Motor neuron (in vitro differentiated cells): Measurements from ENCODE around the gene TSPAN7. TPM values are rescaled to one million over a fixed set of nuclear protein-coding genes. Genes with fewer than 3 reads are reported as not detected.

Source experiments
- ATAC-seq, 8 experiments: fragments of 200-7000 bp; cut with Tn5 transposase; replicated peaks in 6 of 8; 2 replicates each; pipeline ENCODE4 v1.8.0; 2021; ENCODE audit warnings: mild to moderate bottlenecking in 8 of 8, moderate library complexity in 8 of 8
- H3K27ac ChIP-seq, 2 donors: fragments of 250-450 bp; sonication (Bioruptor Pico); 2 replicates each; pipeline ENCODE4 v1.9.0; 2021; ENCODE audit warnings: antibody characterized with exemption in 2 of 2, mild to moderate bottlenecking in 2 of 2, moderate library complexity in 1 of 2
- H3K4me1 ChIP-seq, 2 donors: fragments of 250-450 bp; sonication (Bioruptor Pico); replicated peaks in 1 of 2; 2 replicates each; pipeline ENCODE4 v1.6.1; 2021; ENCODE audit warnings: antibody characterized with exemption in 2 of 2, mild to moderate bottlenecking in 2 of 2, moderate library complexity in 1 of 2
- H3K4me3 ChIP-seq, 5 donors: fragments of 250-450 bp; sonication (Bioruptor Pico); 2 replicates each; pipeline ENCODE4 v1.9.0; 2021; ENCODE audit warnings: antibody characterized with exemption in 5 of 5, mild to moderate bottlenecking in 5 of 5, moderate library complexity in 4 of 5
- WGBS, 10 experiments: fragments of 450-650 bp; shearing (Covaris generic); methylation state at CpG; one replicate each; pipeline ENCODE4 v1.0.0; 2022; 5-methylcytosine and 5-hydroxymethylcytosine counted together
- in situ Hi-C, 9 experiments: fragments of 400-800 bp; cut with MboI; loops; one replicate each; pipeline ENCODE4 v1.15.0; 2021; ENCODE audit warnings: low sequenced_read_pairs in 9 of 9, low pct_unique_long_range_greater_than_20kb in 2 of 9; ENCODE audit not compliant: unreplicated experiment in 9 of 9
- total RNA-seq, 8 experiments: library from RNA; unstranded; fragments of 300-600 nt; gene quantifications; 2 replicates each; pipeline versions ENCODE4 v1.2.3 to v1.2.4, GENCODE V29; 2022

Gene TSPAN7
- total RNA-seq, 8 experiments from 2014 or later: 3.9 to 88.2 (median 60.8) TPM

DNA sequence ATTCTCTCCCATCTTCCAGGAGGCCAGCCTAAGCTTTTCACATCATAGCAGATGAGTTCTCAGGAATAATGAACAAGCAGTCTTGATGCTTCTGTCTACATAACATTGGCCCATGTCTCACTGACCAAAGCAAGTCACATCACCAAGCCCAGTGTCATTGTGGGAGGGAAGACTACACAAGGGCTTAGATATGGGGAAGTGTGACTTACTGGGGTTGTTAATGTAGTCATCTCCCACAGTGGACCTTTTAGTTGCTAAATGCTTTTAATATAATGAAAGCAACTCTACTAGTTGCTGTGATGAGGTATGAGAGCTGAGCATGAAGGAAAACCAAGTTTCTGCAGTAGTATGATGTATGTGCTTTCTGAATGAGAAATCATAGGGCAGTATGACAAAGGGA lies 40.5 kb downstream of the TSPAN7 start:
- no peak for ATAC-seq
- Histone ChIP-seq H3K27ac (no peak overlapping the region), H3K4me1 (no peaks in the 10 kb centered on the region), H3K4me3 (no peak overlapping the region)
- in situ Hi-C loops: no loop called here

DNA sequence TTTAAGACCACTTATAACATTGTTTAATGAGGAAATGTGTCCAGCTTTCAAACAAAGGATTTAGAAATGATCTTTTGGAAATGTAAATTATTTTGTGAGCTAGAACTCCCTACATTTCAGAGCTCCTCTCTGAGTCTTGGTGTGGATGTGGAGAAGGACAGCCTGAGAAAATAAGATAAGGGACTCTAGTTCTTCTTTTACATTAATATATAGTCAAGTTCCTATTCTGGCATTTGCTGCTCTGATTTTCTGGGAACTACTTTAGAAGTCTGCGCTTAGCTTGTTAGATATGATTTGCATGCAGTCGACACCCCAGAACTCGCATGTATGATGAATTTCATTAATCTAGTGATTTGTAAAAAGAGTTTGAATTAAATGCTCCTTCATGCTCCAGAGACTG lies 45.5 kb downstream of the TSPAN7 start:
- in situ Hi-C loops: no loop called here
- H3K27ac ChIP-seq: no peak overlapping the region
- H3K4me3 ChIP-seq: no peak overlapping the region
- peaks cover 0 to 3% of the 10 kb centered on the region in 2 donors for H3K4me1 ChIP-seq
- ATAC-seq: no peak
- 20 to 100% (median 67%) methylated on average over 1 to 3 of the region's 3 CpGs; no CpG with 5 or more reads in 5 of the 10 experiments for WGBS, 10 experiments

DNA sequence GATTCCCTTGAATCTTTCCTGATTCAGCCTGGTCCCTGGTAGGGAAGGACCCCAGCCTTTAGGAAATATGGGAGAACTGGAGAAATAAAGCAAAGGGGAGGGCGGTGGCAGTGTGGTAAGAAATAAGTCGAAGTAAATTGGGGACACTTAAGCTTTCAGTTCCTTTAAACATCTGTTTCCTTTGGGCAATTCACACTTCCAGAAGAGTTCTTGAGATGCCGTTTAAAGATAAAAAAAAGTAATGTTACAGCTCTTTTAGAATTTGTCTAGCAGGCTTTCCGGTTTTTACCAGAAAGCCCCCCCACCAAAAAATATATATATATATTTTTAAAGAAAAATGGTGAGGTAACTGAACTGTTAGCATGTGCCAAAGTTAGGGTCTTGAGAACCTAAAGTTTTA lies 46.6 kb downstream of the TSPAN7 start:
- 0 to 100% (median 36%) methylated on average over 1 to 4 of the region's 4 CpGs; no CpG with 5 or more reads in 2 of the 10 experiments for WGBS, 10 experiments
- ATAC-seq: no peak
- Histone ChIP-seq H3K4me3 (no peak overlapping the region), H3K27ac (no peak overlapping the region), H3K4me1 (peaks cover 0 to 3% of the 10 kb centered on the region in 2 donors)
- in situ Hi-C loops: no loop called here

DNA sequence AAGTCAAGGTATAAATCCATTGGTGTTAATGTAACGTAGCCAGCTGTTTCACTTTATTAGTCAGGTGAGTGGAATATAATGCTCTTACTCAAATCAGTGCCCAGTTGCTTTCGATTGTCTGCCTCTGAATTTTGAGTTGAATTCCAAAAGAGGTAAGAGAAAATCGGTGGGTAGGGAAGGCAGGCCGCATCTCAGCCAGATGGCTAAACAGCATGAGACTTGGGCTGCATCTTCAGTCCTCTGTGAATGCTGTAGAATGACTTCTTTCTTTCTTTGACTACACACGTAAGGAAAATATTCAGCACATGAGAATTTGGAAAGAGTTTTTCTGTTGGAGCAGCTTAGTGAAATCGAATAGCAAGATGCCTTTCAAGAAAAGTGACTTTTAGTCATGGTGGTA lies 49.5 kb downstream of the TSPAN7 start:
- 24 to 60% (median 46%) methylated on average over 1 to 5 of the region's 6 CpGs; no CpG with 5 or more reads in 4 of the 10 experiments for WGBS, 10 experiments

DNA sequence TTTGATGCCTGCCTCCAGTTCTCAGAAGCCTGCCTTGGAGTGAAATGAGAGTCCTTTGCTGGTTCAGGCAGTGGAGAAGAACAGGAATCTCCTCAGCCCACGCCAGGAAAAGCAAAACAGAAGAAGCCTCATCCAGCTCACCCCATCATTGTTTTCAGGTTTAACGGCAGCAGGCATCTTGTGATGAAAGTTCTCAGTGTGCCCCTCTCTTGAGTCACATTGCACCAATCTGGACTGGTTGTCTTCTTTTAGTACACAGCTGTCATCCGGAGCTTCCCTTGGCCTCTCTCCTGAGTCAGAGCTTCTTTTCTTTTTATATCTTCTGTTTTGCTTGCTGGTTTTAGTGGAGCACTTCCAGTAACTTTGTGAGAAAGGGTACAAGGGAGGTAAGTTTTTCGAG lies 50.9 kb downstream of the TSPAN7 start:
- in situ Hi-C loops: no loop called here
- no peak for ATAC-seq
- Histone ChIP-seq H3K4me1 (peaks cover 0 to 3% of the 10 kb centered on the region in 2 donors), H3K27ac (no peak overlapping the region), H3K4me3 (no peak overlapping the region)
- 43 to 100% (median 75%) methylated on average over 1 to 2 of the region's 4 CpGs; no CpG with 5 or more reads in 5 of the 10 experiments for WGBS, 10 experiments

More for the DNA sequence above, 49.5 kb downstream of the TSPAN7 start:
- peak in 1 of 8 experiments; percentile 16 for ATAC-seq
- in situ Hi-C loops: no loop called here
- H3K4me1 ChIP-seq: peaks cover 0 to 3% of the 10 kb centered on the region in 2 donors
- no peak overlapping the region for H3K27ac ChIP-seq
- no peak overlapping the region for H3K4me3 ChIP-seq

DNA sequence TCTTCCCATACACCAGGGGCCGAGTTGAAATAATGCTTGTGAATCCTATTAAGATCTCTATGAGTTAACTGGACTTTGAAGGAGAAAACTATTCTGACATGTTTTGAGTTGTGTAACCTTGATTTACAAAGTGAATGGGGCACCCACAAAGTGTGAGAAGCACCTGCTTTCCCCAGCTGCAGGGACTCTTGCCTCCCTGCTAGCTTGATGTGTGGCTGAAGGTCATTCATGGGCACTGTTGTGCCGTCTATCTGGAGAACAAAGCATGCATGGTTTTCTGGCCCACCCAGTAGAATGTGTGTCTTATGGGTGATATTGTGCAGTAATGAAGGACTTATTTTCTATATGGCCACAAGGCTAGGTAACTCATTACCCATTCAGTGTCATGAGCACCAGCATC lies 53.1 kb downstream of the TSPAN7 start:
- ATAC-seq: no peak
- in situ Hi-C loops: no loop called here
- H3K4me3 ChIP-seq: no peak overlapping the region
- H3K4me1 ChIP-seq: no peaks in the 10 kb centered on the region
- 44 to 100% methylated on average over 1 to 2 of the region's 2 CpGs; no CpG with 5 or more reads in 8 of the 10 experiments for WGBS, 10 experiments
- no peak overlapping the region for H3K27ac ChIP-seq

DNA sequence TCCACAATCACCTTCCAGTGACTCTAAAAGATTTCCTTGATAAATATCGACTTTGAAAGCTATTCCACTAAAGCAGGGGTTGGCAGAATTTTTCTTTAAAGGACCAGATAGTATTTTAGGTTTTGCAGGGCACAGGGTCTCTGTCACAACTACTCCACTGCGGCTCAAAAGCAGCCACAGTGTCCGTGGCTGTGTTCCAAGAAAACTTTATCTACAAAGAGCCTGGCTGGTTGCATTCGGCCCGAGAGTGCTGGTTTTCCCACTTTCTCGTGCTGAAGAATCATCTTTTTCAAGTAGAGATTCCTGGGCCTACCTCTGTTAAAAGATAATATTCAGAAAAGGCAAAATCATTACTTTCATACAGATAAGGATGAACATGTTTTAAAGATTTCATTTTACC lies 55.6 kb downstream of the TSPAN7 start:
- ATAC-seq: no peak
- no peaks in the 10 kb centered on the region for H3K4me1 ChIP-seq
- no peak overlapping the region for H3K4me3 ChIP-seq
- WGBS, 10 experiments: 0 to 92% (median 56%) methylated on average over 1 to 6 of the region's 6 CpGs; no CpG with 5 or more reads in 5 of the 10 experiments
- H3K27ac ChIP-seq: no peak overlapping the region
- in situ Hi-C loops: no loop called here

DNA sequence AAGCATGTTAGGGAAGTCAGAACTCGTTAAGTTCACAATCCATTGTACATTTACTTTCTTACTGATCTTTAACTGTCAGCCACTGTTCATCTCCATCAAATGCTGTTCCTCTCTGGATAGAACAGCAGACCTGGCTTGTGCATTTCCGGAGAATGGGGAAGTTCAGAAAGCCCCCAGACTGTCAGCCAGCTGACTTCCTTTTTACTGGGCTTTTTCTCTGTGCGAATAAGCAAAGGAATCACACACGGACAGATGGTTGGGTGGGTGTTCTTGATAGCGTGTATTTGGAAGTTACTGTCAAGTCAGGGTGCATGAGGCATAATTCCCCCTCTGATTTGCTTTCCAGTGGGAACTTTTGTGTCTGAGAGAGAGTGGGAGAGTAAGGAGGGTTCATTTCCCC lies 56.8 kb downstream of the TSPAN7 start:
- no peak for ATAC-seq
- WGBS, 10 experiments: 0 to 89% (median 29%) methylated on average over 1 to 5 of the region's 5 CpGs; no CpG with 5 or more reads in 5 of the 10 experiments
- in situ Hi-C loops: no loop called here
- no peaks in the 10 kb centered on the region for H3K4me1 ChIP-seq
- H3K4me3 ChIP-seq: no peak overlapping the region
- no peak overlapping the region for H3K27ac ChIP-seq

DNA sequence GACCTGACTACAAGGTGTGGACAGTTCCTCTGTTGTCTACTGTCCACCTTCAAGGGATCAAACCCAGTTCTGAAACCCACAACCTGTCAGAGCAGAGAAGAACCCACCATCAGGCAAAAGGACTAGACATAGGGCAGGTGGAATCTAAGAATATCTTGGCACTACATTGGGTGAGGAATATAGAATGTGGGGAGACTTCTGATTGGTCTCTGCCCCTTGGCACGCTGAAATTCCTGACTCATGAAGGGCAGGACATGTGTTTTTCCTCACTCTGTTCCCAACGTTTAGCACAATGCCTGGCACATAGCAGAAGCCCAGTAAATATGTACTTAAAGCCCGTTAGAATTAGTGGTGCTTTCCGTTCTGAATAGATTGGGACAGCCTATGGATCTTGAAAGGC lies 59.3 kb downstream of the TSPAN7 start:
- 0 to 49% (median 42%) methylated on average over 2 to 4 of the region's 4 CpGs; no CpG with 5 or more reads in 7 of the 10 experiments for WGBS, 10 experiments

DNA sequence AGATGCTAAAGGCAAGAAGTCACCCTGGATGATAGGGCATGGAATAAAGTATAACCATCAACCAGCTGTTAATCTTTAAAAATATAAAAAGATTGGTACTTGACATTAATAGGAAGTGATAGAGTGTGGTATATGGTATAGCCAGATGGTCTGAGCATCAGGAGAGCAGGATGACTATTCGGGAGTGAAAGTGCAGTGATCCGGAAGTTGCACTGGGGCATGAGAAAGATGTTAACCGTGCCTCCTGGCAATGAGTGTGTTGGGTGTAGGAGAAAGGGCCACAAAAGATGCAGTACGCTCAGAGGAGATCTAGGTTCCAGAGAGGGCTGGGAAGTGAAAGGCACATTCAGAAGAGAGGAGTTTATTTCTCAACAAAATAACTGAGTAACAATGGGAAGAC lies 65.0 kb downstream of the TSPAN7 start:
- ATAC-seq: no peak
- Histone ChIP-seq H3K4me1 (no peaks in the 10 kb centered on the region), H3K27ac (no peak overlapping the region), H3K4me3 (no peak overlapping the region)
- in situ Hi-C loops: loop anchor here in 4 of 9 experiments (25.0 kb wide), 2 partner anchors 164 to 289 kb away; partner anchors contain the start of gene RPGR (in 2 of the 4)
- WGBS, 10 experiments: 0 to 74% (median 39%) methylated on average over 1 to 4 of the region's 4 CpGs; no CpG with 5 or more reads in 5 of the 10 experiments

More for the DNA sequence above, 59.3 kb downstream of the TSPAN7 start:
- in situ Hi-C loops: no loop called here
- no peak for ATAC-seq
- no peaks in the 10 kb centered on the region for H3K4me1 ChIP-seq
- H3K27ac ChIP-seq: no peak overlapping the region
- no peak overlapping the region for H3K4me3 ChIP-seq

DNA sequence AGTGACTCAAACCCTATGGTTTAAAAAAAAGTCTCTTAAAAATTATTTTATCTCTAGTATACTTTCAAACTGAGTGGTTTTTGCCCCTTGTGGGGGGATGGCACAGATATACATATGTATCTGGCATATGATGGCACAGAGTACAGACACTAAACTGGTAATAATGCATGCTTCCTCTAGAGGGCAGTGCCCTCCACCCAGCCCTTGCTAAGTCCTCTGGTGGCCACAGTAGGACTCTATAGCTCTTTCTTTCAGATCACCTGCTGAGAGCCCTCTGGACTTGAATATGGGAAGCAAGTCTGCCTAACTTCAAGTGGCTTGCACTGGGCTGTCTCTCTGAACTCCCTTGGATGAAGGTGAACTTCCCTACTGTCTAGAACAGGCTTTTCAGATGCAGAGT lies 66.3 kb downstream of the TSPAN7 start:
- in situ Hi-C loops: loop anchor here in 4 of 9 experiments (25.0 kb wide), 2 partner anchors 165 to 290 kb away; partner anchors contain the start of gene RPGR (in 2 of the 4)
- peak in 3 of 8 experiments; percentile 71 to 78 (median 76) for ATAC-seq
- H3K4me3 ChIP-seq: no peak overlapping the region
- H3K27ac ChIP-seq: no peak overlapping the region
- H3K4me1 ChIP-seq: no peaks in the 10 kb centered on the region

DNA sequence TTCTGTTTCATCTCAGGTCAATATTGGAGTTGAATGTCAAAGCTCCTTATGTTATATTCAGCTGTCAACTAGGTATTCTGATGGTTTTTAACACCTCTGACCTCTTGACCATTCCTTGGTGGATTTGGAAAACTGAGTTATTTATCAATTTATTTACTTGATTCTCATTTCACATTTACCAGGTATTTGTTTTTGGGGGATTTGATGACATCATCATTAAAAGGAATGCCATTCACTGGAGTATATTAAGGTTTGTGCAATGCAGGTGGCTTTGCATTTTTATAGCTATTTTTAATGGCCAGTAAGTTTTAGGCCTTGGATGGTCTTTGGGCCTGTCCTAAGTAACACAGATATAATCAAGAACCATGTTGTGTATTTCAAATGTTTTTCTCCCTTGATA lies 67.2 kb downstream of the TSPAN7 start:
- no peak overlapping the region for H3K27ac ChIP-seq
- no peak overlapping the region for H3K4me3 ChIP-seq
- in situ Hi-C loops: loop anchor here in 4 of 9 experiments (25.0 kb wide), 2 partner anchors 166 to 291 kb away; partner anchors contain the start of gene RPGR (in 2 of the 4)
- ATAC-seq: no peak
- no peaks in the 10 kb centered on the region for H3K4me1 ChIP-seq

DNA sequence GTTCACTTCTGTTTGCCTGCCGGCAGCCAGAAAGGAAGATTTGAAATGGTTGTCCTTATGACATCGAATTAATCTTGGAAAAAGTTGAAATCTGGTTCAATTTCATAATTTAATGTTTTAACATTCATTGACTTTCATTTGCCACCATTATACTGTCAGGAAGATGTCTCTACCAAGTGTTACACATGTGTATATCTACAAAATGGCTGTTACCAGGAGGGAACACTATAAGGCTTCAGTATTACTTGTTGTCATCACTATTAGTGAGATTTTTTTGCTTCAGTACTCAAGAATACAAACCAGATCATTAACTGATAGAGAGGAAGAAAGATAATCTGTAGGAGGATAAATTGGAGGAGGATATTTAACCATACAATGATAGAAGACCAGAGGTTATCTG lies 71.2 kb downstream of the TSPAN7 start:
- no peaks in the 10 kb centered on the region for H3K4me1 ChIP-seq
- no peak for ATAC-seq
- no peak overlapping the region for H3K4me3 ChIP-seq
- 20 to 86% (median 55%) methylated on average over 1 to 2 of the region's 2 CpGs; no CpG with 5 or more reads in 4 of the 10 experiments for WGBS, 10 experiments
- no peak overlapping the region for H3K27ac ChIP-seq
- in situ Hi-C loops: loop anchor here in 4 of 9 experiments (25.0 kb wide), 2 partner anchors 170 to 295 kb away; partner anchors contain the start of gene RPGR (in 2 of the 4)

DNA sequence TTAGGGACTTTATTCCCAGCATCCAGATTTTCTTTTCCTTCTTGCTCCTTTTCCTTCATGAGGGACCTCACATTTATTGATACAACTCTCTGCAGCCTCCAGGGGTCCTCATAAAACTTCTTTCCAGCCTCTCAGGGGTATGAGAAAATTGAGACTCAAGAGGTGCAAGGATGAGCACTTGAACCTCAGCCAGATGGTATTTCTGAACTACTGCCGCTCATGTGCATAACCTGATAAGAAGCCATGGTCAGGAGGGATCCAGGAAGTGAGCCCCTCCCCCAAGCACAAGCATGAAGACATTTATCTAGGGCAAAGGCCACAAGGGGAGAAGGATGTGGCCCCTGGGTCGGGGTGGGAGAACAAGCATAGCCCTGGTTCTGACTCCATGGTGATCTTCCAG lies 73.3 kb downstream of the TSPAN7 start:
- peaks cover 0 to 6% of the 10 kb centered on the region in 2 donors for H3K4me1 ChIP-seq
- no peak overlapping the region for H3K27ac ChIP-seq
- in situ Hi-C loops: loop anchor here in 4 of 9 experiments (25.0 kb wide), 2 partner anchors 172 to 297 kb away; partner anchors contain the start of gene RPGR (in 2 of the 4)
- ATAC-seq: no peak
- 80% methylated on average over 1 of the region's 2 CpGs; no CpG with 5 or more reads in 9 of the 10 experiments for WGBS, 10 experiments
- H3K4me3 ChIP-seq: no peak overlapping the region
